Smooth muscle cell of the brain vasculature (primary cell): ENCODE results near the gene EXOSC2.

Experiments
- DNase-seq: peaks from one replicate; pipeline ENCODE4 v3.0.0-alpha.2; 2012; ENCODE audit warnings: low read depth, low spot score

Gene EXOSC2, protein sequence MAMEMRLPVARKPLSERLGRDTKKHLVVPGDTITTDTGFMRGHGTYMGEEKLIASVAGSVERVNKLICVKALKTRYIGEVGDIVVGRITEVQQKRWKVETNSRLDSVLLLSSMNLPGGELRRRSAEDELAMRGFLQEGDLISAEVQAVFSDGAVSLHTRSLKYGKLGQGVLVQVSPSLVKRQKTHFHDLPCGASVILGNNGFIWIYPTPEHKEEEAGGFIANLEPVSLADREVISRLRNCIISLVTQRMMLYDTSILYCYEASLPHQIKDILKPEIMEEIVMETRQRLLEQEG

DNA sequence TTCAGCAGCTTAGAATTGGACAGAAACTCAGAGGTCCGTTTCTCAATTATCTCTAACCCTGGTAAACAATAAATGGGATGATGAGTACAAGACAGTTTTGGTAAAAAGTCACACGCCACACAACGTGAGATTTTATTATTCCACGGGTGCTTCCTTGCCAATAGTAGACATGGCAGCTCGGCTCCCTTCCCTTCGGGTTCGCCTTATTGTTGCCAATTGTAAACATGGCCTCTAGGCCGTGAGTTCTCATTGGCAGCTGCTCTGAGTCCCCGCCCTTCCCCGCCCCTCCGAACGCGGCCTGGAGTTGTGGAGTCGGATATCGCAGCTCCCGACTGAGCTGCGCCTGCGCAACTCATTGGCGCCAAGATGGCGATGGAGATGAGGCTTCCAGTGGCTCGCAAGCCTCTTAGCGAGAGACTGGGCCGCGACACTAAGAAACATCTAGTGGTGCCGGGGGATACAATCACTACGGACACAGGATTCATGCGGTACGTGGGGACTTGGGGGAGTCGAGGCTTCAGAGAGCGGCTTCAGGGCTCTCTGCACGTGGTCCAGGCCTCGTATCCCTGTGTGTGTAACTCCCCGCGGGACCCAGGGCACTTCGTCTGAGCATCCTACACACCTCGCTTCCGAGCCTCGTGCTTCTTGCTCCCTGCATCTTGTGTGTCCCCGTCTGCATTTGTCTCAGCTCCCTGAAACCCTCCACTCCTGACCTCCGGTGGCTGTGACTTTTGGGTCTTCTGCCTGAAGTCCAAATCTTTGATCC lies at the start of gene EXOSC2:
EXOSC2 (plus strand) TSS at position 355 of the 766 bp plus-strand sequence; CDS start at position 367, 12 bp downstream.
- DNase-seq: peak; percentile 96

DNA sequence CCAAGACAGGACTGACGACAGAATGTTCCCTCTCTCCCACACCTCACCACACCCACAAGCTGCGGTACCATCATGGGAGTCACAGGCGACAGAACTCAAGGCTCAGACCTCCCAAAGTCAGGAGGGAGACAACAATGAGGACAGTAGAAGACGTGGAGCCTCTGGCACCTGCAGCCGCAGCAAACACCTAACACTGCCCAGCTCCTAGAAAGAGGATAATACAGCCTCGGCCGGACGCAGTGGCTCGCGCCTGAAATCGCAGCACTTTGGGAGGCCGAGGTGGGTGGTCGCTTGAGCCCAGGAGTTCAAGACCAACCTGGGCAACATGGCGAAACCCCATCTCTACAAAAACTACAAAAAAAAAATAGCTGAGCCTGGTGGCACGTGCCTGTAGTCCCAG lies 42.4 kb upstream of the EXOSC2 start:
- DNase-seq: no peak

GRCh38 chr9:130651752-130652151 lies 41.8 kb upstream of the EXOSC2 start:
- DNase-seq: no peak

DNA sequence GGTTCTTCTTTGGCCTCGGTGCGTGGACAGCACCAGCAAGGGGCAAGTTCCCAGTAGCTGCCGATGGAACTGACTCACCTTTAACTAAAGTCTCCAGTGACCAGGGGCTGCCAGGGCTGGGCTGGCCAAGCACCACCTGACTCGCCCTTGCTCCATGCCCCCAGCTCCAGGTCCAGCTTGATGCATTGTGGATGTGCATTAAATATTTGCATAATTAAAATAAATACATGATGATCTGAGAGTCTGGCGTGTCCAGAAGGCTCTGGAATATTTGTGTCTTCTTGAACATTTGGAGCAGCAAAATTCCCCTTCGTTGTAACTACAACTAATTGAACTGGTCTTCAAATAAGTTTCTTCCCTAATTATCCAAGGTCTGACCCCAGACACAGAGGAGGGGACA lies 38.7 kb upstream of the EXOSC2 start:
- DNase-seq: no peak

- no peak for DNase-seq
Measured at GRCh38 chr9:130658893-130659698, 34.5 kb upstream of the EXOSC2 start.

DNA sequence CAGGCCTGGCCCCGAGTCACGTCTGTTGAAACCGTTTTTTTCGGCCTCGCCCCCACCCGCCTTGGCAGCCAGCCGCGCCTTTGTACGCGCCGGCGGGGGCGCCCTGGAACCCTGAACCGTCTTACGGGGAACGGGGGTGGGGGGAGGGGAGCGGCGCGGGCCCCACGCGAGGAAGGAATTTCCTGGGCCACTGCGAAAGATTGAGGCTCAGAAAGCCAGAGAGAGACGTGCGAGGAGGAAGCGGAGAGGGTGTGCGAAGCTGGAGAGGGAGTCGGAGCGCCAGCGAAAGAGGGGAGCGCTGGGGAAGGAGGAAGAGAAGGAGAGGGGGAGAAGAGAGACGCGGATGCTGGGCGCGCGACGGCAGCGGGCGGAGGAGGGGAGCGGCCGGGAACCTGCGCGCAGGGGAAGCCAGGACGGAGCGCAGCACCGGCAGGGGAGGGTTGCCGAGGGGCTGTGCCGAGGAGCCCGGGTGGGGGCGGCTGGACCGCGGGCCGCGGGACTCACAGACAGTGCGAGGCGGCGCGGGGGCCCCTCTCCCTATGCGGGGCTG lies 33.8 kb upstream of the EXOSC2 start:
- no peak for DNase-seq

- DNase-seq: no peak
Measured at GRCh38 chr9:130660326-130660682, 33.3 kb upstream of the EXOSC2 start.

DNA sequence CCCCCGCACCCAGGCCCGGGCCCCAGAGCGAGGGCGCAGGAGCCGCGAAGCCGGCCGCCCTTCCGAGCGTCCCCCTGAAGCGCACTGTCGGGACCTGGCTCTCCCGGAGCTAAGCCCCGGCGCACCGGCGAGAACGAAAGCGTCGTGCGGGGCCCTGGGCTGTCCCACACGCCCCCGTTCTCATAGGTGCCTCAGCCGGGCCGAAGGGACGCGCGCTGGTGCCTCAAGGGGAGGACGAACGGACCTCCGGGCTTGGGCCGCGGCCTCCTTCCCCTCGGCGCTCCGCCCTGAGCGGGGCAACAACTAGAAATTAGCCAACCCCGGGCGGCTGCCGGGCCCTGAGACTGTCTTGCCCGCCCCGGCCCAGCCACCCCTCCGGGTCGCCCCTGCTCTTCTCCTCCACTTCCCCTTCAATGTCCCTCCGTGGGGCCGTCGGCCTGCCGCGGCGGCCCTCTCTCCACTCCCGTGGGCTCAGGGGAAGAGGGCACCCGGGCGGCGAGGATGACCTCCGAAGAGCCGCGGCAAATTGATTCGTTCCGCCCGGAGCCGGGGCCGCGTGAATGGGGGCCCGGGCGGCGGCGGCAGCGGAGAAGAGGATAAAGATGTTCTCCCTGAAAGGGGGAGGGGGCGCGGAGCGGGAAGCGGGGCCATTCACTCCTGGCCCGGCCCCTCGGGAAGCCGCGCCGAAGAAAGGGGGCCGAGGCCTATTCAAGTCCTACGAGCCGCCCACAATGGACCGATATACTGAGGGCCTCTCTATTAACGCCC lies 32.7 kb upstream of the EXOSC2 start:
- DNase-seq: no peak

DNA sequence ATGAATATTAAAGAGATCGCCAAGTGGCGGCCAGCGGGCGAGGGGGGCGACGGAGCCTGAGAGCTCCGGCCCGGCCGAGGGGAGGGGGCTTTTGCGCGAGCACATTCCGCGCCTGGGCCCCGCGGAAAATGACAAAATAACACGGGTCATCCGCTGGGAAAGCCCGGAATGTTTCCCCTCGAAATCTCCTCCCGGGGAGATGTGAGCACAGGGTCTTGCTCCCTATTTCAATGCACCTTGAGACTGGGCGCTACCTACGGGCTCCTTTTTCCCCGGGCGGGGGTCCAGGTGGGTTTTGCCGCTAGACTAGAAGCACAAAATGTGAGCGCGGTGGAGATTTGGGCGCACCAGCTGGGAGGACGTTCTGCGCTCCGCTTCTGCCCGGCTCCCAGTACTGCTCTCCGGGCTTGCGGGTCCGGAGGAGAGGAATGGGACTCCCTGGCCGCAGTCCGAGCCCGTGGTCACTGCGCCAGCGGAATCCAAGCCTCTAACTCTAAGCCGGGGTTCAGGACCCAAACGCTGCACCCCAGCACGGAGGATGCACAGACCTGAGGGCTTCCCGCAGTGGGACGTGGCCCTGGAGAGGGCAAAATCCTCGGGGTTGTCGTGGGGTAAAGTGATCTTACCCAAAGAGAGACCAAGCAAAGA lies 32.0 kb upstream of the EXOSC2 start:
- DNase-seq: no peak

- no peak for DNase-seq
Measured at GRCh38 chr9:130662099-130662969, 31.2 kb upstream of the EXOSC2 start.

DNA sequence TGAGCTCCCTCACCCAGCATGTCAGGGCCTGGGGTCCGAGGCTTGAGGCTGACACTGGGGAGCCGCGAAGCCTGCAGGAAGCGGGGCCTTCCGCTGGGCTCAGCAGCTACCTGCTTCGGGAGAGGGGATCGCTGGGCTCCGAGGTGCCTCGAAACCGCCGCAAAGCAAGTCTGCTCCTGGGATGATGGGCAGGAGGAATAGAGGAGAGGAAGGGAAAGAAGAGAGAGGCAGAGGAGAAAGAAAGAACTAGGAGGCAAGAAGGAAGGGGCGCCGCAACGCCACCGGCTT lies 30.7 kb upstream of the EXOSC2 start:
- no peak for DNase-seq

- DNase-seq: no peak
Measured at GRCh38 chr9:130663258-130663976, 30.2 kb upstream of the EXOSC2 start.

GRCh38 chr9:130663977-130664250 lies 29.7 kb upstream of the EXOSC2 start:
- no peak for DNase-seq

DNA sequence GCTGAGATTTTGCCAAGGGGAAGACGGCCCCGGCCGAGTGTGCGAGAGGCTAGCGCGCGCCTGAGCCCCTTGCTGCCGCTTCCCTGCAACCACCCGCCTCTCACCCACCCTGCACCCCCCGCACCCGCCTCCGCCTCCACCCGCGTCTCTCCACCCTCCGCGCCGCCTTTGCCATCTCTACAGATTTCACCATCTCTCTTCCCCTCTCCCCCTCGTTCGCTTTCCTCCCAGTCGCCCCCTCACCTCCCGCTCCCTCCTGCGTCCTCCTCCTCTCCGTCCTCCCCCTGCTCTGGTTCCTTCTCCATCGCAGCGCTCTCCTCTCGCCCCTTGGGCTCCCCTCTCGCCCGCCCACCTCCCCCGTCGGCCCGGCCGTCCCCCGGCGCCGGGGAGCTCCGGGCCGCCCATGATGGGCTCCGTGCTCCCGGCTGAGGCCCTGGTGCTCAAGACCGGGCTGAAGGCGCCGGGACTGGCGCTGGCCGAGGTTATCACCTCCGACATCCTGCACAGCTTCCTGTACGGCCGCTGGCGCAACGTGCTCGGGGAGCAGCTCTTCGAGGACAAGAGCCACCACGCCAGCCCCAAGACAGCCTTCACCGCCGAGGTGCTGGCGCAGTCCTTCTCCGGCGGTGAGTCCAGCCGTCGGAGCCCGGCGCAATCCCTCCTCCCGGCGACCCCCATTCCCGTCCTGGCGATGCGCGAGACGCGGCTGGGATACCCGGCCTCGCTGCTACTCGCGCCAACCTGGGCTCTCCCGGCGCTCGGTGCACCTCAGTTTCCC lies 29.1 kb upstream of the EXOSC2 start, which contains the start of gene PRDM12:
PRDM12 (plus strand) TSS at position 344 of the 778 bp plus-strand sequence; CDS start at position 404, 60 bp downstream.
- no peak for DNase-seq

GRCh38 chr9:130665029-130665430 lies 28.6 kb upstream of the EXOSC2 start:
- DNase-seq: no peak

- no peak for DNase-seq
Measured at GRCh38 chr9:130665431-130666392, 27.9 kb upstream of the EXOSC2 start.

GRCh38 chr9:130666393-130667119 lies 27.0 kb upstream of the EXOSC2 start:
- no peak for DNase-seq
